A549 treated with AZD9567 at 1 μM for 4 hours (cell line): ENCODE data around the gene CENPI. TPM values are rescaled to one million over a fixed set of nuclear protein-coding genes. Genes with fewer than 3 reads are reported as not detected.

Source experiments
- total RNA-seq: library from RNA; stranded (reverse); fragments of 200-300 nt; extraction: Qiagen RNA extraction; gene quantifications from 5 replicates; pipeline ENCODE4 v1.2.3, GENCODE V29; 2022; ENCODE audit not compliant: insufficient read depth

The CENPI gene, protein sequence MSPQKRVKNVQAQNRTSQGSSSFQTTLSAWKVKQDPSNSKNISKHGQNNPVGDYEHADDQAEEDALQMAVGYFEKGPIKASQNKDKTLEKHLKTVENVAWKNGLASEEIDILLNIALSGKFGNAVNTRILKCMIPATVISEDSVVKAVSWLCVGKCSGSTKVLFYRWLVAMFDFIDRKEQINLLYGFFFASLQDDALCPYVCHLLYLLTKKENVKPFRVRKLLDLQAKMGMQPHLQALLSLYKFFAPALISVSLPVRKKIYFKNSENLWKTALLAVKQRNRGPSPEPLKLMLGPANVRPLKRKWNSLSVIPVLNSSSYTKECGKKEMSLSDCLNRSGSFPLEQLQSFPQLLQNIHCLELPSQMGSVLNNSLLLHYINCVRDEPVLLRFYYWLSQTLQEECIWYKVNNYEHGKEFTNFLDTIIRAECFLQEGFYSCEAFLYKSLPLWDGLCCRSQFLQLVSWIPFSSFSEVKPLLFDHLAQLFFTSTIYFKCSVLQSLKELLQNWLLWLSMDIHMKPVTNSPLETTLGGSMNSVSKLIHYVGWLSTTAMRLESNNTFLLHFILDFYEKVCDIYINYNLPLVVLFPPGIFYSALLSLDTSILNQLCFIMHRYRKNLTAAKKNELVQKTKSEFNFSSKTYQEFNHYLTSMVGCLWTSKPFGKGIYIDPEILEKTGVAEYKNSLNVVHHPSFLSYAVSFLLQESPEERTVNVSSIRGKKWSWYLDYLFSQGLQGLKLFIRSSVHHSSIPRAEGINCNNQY
- 9.5 to 23.0 TPM (median 13.1 TPM) in 5 replicates for total RNA-seq

DNA sequence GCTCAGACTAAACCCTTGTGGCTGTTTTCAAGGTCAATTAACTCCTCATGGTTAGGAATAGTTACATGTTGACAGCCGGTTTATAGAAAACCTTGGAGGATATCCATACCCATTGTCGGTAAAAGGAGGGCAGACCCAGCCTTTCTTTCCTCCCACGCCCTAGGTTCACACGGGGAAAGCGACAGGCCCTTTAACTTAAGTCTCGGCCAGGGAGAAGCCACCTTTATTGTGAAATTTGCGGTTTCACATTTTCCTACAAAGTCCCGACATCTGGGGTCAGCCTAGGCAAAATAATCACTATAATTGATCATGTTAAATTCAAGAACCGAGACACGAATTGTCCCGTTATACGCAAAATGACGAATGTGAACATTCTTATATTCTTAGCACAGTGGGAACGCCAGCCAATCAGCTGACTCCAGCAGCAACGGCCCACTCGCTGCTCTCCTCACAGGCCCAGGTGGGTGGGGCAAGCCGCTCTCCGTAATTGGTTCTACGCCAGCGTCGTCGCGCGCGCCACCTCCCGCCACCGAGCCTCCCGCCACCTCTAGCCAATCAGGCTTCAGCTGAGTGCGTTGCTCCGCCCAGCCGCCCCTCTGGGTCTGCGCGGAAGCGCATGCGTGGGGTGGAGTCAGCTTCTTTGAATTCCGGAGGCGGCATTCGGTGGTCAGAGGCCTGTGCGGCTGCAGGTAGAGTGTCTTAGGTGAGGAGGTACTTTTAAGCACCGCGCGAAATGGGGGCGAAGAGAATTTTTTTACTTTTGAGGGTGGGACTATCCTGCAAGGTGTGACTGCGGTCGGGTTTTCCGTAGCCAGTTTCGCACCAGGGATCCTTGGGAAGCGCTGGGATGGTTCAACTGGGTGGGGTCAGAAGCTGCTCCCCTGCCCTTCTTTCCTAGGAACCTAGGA, at the start of gene CENPI:
Gene CENPI (plus strand): TSS at position 659 of the 908 bp plus-strand sequence. CDS start 2,867 bp downstream, outside the sequence.

DNA sequence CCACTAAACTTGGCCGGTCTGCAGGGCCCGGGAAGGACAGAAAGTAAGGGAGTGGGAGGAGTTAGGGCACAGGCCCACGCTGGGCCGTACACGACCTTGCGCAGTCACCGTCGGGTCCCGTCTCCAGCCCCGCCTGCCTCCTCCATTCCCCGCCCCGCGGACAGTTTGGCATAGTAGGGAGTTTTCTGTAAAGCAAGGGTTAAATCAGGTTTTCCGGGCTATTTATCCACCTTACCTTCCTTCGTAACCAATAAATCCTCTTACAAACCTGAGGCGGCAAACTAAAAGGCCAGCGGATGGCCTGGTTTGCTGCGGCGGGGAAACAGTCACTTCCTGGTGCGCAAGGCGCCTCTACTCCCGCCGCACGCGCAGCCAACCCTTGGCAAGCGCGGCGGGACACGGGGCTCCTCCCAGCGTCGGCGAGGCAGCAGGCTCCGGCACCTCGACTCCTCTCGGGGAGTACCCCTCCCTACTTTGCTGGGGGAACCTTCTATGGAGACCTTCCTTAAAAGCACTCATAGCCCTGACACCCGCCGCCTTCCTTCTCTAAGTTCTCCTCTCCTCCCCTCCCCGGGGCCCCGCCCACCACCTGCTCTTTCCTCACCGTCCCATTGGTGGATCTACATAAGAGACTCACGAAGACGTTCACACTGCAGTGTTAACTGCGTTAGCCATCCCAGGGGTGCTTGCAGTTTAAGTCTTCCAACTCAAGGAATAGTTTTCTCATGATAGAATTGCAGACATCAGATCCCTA, 46.3 kb upstream of the CENPI start, which contains the start of gene TRMT2B:
Gene TRMT2B (minus strand): TSS at position 563 of the 754 bp plus-strand sequence. CDS start 9,822 bp downstream, outside the sequence.

DNA sequence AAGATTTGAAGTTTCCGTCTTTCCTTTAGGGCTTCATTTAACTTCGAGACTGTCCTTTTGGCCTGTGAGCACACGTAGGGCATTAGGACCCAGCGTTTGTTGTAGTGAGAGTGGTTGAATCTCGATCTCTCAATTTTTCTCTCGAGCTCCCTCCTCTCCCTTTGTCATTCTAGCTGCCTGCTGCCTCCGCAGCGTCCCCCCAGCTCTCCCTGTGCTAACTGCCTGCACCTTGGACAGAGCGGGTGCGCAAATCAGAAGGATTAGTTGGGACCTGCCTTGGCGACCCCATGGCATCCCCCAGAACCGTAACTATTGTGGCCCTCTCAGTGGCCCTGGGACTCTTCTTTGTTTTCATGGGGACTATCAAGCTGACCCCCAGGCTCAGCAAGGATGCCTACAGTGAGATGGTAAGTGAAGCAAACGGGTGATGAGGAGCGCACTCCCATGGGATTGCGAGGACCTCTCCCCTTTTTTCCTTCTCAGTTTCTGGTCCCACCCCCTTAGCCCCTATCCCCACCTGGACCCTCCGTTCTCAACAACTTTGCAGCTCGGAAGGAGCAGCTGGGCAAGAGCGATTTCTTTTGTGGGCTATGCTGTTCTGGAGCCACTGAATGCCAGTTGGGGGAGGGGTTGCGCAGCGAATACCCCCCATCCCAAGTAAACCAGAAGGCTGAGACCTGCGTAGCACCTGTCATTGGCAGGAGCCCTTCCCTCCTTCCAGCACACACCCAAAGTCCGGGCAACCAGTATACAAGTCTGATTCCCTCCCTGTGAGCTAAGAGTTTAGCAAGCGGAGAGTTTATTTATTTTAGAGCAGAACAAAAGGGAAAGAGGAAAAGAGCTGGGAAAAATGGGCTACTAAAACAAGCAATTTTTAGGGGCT, 19.0 kb upstream of the CENPI start, which contains the start of gene TMEM35A:
Gene TMEM35A (plus strand): TSS at position 164 of the 883 bp plus-strand sequence. CDS start 124 bp downstream, at position 288.

Other genes with a start within 250 kb of the CENPI start
- gene NOX1, start 223.8 kb upstream of the CENPI start, total RNA-seq, result 0.06 to 0.18 TPM (median 0.10 TPM) in 4 of 5 replicates, not detected in the other
- 0.52 to 0.82 TPM (median 0.68 TPM) in 5 replicates for gene XKRX, start 169.3 kb upstream of the CENPI start, total RNA-seq
- gene ARL13A, start 128.5 kb upstream of the CENPI start, total RNA-seq, result 0.11 to 0.13 TPM in 2 of 5 replicates, not detected in the others
- 9.2 to 14.7 TPM (median 13.7 TPM) in 5 replicates for gene TRMT2B, start 46.1 kb upstream of the CENPI start, total RNA-seq
- not detected in 5 replicates for gene TMEM35A, start 19.3 kb upstream of the CENPI start, total RNA-seq
- 0.22 to 0.30 TPM (median 0.27 TPM) in 4 of 5 replicates, not detected in the other for gene DRP2, start 121.6 kb downstream of the CENPI start, total RNA-seq
- 0.09 to 0.27 TPM (median 0.13 TPM) in 4 of 5 replicates, not detected in the other for gene TAF7L, start 193.1 kb downstream of the CENPI start, total RNA-seq